MCF 10A (cell line): Measurements from ENCODE around the gene RHPN2. TPM values are rescaled to one million over a fixed set of nuclear protein-coding genes. Genes with fewer than 3 reads are reported as not detected.
"Not testable (repeated sequence)": the region's sequence is repeated elsewhere in the genome, so short reads cannot be mapped to it uniquely, and the experiment has no call there.

Source experiments
- BruUV-seq: library from RNA; stranded (reverse); fragments of 400-500 nt; replicated peaks from 2 replicates; lab custom pipeline; 2021; lab: Mats Ljungman, UMichigan
- CTCF ChIA-PET: fragments of 300-600 bp; sonication (Branson Sonifier 250); formaldehyde crosslinking; extraction: SDS; loops from one replicate; lab custom pipeline; 2021; ENCODE audit warnings: antibody characterized with exemption, inconsistent platforms; lab: Yijun Ruan, JAX
- POLR2A ChIA-PET: fragments of 300-600, 350-650 bp; sonication (Branson Sonifier 250); formaldehyde crosslinking; extraction: SDS; loops from one replicate; lab custom pipeline; 2020; ENCODE audit warnings: antibody characterized with exemption, inconsistent platforms; lab: Yijun Ruan, JAX
- DNase-seq: peaks from one replicate; pipeline ENCODE4 v3.0.0-alpha.2; 2018; ENCODE audit not compliant: unreplicated experiment
- H3K27ac Mint-ChIP-seq: one replicate; pipeline ENCODE4 v1.8.0; 2022; ENCODE audit warnings: mild to moderate bottlenecking, low read depth, mixed read lengths; ENCODE audit not compliant: unreplicated experiment
- H3K27me3 Mint-ChIP-seq: one replicate; pipeline ENCODE4 v1.8.0; 2022; ENCODE audit warnings: mixed read lengths; ENCODE audit not compliant: insufficient read depth, unreplicated experiment
- H3K36me3 Mint-ChIP-seq: one replicate; pipeline ENCODE4 v1.8.0; 2022; ENCODE audit warnings: mild to moderate bottlenecking, moderate library complexity, mixed read lengths; ENCODE audit not compliant: insufficient read depth, unreplicated experiment
- H3K4me1 Mint-ChIP-seq: one replicate; pipeline ENCODE4 v1.8.0; 2022; ENCODE audit warnings: mixed read lengths; ENCODE audit not compliant: insufficient read depth, unreplicated experiment
- H3K4me3 Mint-ChIP-seq: one replicate; pipeline ENCODE4 v1.8.0; 2022; ENCODE audit warnings: mild to moderate bottlenecking, moderate library complexity, mixed read lengths; ENCODE audit not compliant: unreplicated experiment
- H3K9me3 Mint-ChIP-seq: one replicate; pipeline ENCODE4 v1.8.0; 2022; ENCODE audit warnings: mixed read lengths; ENCODE audit not compliant: unreplicated experiment
- CTCF ChIP-seq: fragments of 200-600 bp; IDR thresholded peaks from one replicate; pipeline ENCODE4 v1.8.0; 2022; ENCODE audit warnings: antibody characterized with exemption, mild to moderate bottlenecking; ENCODE audit not compliant: unreplicated experiment
- intact Hi-C: fragments of 100-400 bp; cut with micrococcal nuclease; formaldehyde crosslinking; loops from 2 replicates; pipeline ENCODE4 v1.14.1; 2022
- total RNA-seq: library from RNA; stranded (reverse); gene quantifications from 2 replicates; pipeline ENCODE4 v1.2.3, GENCODE V29; 2022

Gene RHPN2
- total RNA-seq, 1 experiment from 2014 or later = 5.5 TPM

GRCh38 chr19:32966750-32967149, 97.9 kb downstream of the RHPN2 start:
- TF ChIP-seq CTCF = no peak
- no TSS peak for BruUV-seq
- no peak for DNase-seq
- POLR2A ChIA-PET = no interaction called here
- intact Hi-C loops = no loop called here
- CTCF ChIA-PET = interaction anchor here (1.0 to 1.3 kb wide), 3 partner anchors 9 to 158 kb away, joined by 3 to 5 read pairs (median 4); no protein-coding TSS in a partner anchor
- H3K4me1 Mint-ChIP-seq = peaks cover 6% of the 10 kb centered on the region
- H3K9me3 Mint-ChIP-seq = no peaks in the 10 kb centered on the region
- H3K27ac Mint-ChIP-seq = no peak overlapping the region
- H3K4me3 Mint-ChIP-seq = no peak overlapping the region
- H3K27me3 Mint-ChIP-seq = no peaks in the 10 kb centered on the region
- H3K36me3 Mint-ChIP-seq = peaks cover 39% of the 10 kb centered on the region

GRCh38 chr19:32945260-32945659, 119.4 kb downstream of the RHPN2 start:
- CTCF ChIA-PET = interaction anchor here (1.2 kb wide), 1 partner anchor 12 kb away, joined by 4 read pairs; no protein-coding TSS in a partner anchor

GRCh38 chr19:32941273-32941672, 123.4 kb downstream of the RHPN2 start:
- ChIA-PET POLR2A (interaction anchor here (0.6 kb wide), 1 partner anchor 1871 kb away, joined by 3 read pairs; no protein-coding TSS in a partner anchor), CTCF (interaction anchor here (0.7 to 0.9 kb wide), 2 partner anchors 16 to 946 kb away, joined by 5 read pairs; no protein-coding TSS in a partner anchor)

More at GRCh38 chr19:32945260-32945659, 119.4 kb downstream of the RHPN2 start:
- no peak overlapping the region for H3K4me3 Mint-ChIP-seq
- BruUV-seq = no TSS peak
- intact Hi-C loops = no loop called here
- TF ChIP-seq CTCF = no peak
- no peaks in the 10 kb centered on the region for H3K27me3 Mint-ChIP-seq
- no peaks in the 10 kb centered on the region for H3K4me1 Mint-ChIP-seq
- no peak overlapping the region for H3K27ac Mint-ChIP-seq
- no peak for DNase-seq
- POLR2A ChIA-PET = no interaction called here
- H3K36me3 Mint-ChIP-seq = peaks cover 50% of the 10 kb centered on the region
- no peaks in the 10 kb centered on the region for H3K9me3 Mint-ChIP-seq

GRCh38 chr19:32936065-32936464, 128.6 kb downstream of the RHPN2 start:
- no peak for TF ChIP-seq CTCF
- no TSS peak for BruUV-seq
- Mint-ChIP-seq H3K9me3 (no peaks in the 10 kb centered on the region), H3K27me3 (no peaks in the 10 kb centered on the region), H3K36me3 (peaks cover 31% of the 10 kb centered on the region), H3K4me3 (no peak overlapping the region), H3K27ac (no peak overlapping the region), H3K4me1 (no peaks in the 10 kb centered on the region)
- ChIA-PET POLR2A (no interaction called here), CTCF (interaction anchor here (0.6 kb wide), 1 partner anchor 189 kb away, joined by 4 read pairs; no protein-coding TSS in a partner anchor)
- intact Hi-C loops = no loop called here
- DNase-seq = no peak

More at GRCh38 chr19:32941273-32941672, 123.4 kb downstream of the RHPN2 start:
- intact Hi-C loops, BruUV-seq, H3K4me3 Mint-ChIP-seq, H3K4me1 Mint-ChIP-seq, H3K27me3 Mint-ChIP-seq, H3K27ac Mint-ChIP-seq, H3K9me3 Mint-ChIP-seq: not testable (repeated sequence)
- peak; percentile 13 for DNase-seq
- H3K36me3 Mint-ChIP-seq = peaks cover 48% of the 10 kb centered on the region
